GM12878 (cell line): ENCODE data around the gene ARSA. TPM values are rescaled to one million over a fixed set of nuclear protein-coding genes. Genes with fewer than 3 reads are reported as not detected.

Source experiments
- CBX3 ChIP-seq: fragments of 200-600 bp; sonication (generic); IDR thresholded peaks from 2 replicates; pipeline ENCODE4 v1.6.1; 2016; ENCODE audit warnings: low read depth, borderline replicate concordance
- CEBPB ChIP-seq, 2 experiments: fragments of 150-350 bp in 1 of 2; IDR thresholded peaks; 2 replicates each; pipeline ENCODE4 v1.6.1; 2012 to 2014; ENCODE audit warnings: low read depth in 2 of 2, low read length in 2 of 2, borderline replicate concordance in 1 of 2, inconsistent platforms in 1 of 2
- CREB1 ChIP-seq: IDR thresholded peaks from 2 replicates; pipeline ENCODE4 v1.6.1; 2012; ENCODE audit warnings: low read depth, mild to moderate bottlenecking, inconsistent platforms
- ESRRA ChIP-seq: IDR thresholded peaks from 2 replicates; pipeline ENCODE4 v1.6.1; 2012; ENCODE audit warnings: mild to moderate bottlenecking, low read length, improper control_type of control experiment
- EZH2 ChIP-seq: IDR thresholded peaks from 2 replicates; pipeline ENCODE4 v1.6.1; 2012; ENCODE audit warnings: low read depth, mild to moderate bottlenecking, control low read depth, inconsistent platforms, low read length, borderline replicate concordance; ENCODE audit not compliant: control insufficient read depth
- IKZF2 ChIP-seq, 2 experiments: fragments of 450-650 bp; IDR thresholded peaks; 2 replicates each; pipeline ENCODE4 v1.6.1; 2017; ENCODE audit warnings: mild to moderate bottlenecking in 2 of 2, moderate library complexity in 2 of 2
- IRF4 ChIP-seq: IDR thresholded peaks from 2 replicates; pipeline ENCODE4 v1.6.1; 2011; ENCODE audit warnings: low read depth, low read length
- KLF5 ChIP-seq: fragments of 450-650 bp; IDR thresholded peaks from 2 replicates; pipeline ENCODE4 v1.6.1; 2014; ENCODE audit warnings: mild to moderate bottlenecking; ENCODE audit not compliant: partially characterized antibody
- MXI1 ChIP-seq: fragments of 150-350 bp; IDR thresholded peaks from 2 replicates; pipeline ENCODE4 v1.6.1; 2011; ENCODE audit warnings: low read depth, mild to moderate bottlenecking, inconsistent platforms, low read length, improper control_type of control experiment
- NR2F1 ChIP-seq: fragments of 450-650 bp; conservative IDR thresholded peaks from 2 replicates; pipeline ENCODE4 v1.6.1; 2017; ENCODE audit warnings: mild to moderate bottlenecking
- PML ChIP-seq: IDR thresholded peaks from 2 replicates; pipeline ENCODE4 v1.6.1; 2012; ENCODE audit warnings: low read length, inconsistent platforms
- POLR2A ChIP-seq: IDR thresholded peaks from 2 replicates; pipeline ENCODE4 v1.6.1; 2011; ENCODE audit warnings: low read depth, mild to moderate bottlenecking, low read length
- RB1 ChIP-seq: fragments of 450-650 bp; formaldehyde crosslinking; IDR thresholded peaks from 2 replicates; pipeline ENCODE4 v1.6.1; 2017; ENCODE audit warnings: mild to moderate bottlenecking, borderline replicate concordance
- RCOR1 ChIP-seq: conservative IDR thresholded peaks from 2 replicates; pipeline ENCODE4 v1.6.1; 2012; ENCODE audit warnings: low read depth, low read length, improper control_type of control experiment
- RFX5 ChIP-seq: IDR thresholded peaks from 2 replicates; pipeline ENCODE4 v1.6.1; 2011; ENCODE audit warnings: low read depth, low read length, improper control_type of control experiment
- ZNF207 ChIP-seq: fragments of 450-650 bp; IDR thresholded peaks from 2 replicates; pipeline ENCODE4 v1.6.1; 2014; ENCODE audit warnings: antibody characterized with exemption, mild to moderate bottlenecking, borderline replicate concordance
- ZNF217 ChIP-seq: fragments of 450-650 bp; IDR thresholded peaks from 2 replicates; pipeline ENCODE4 v1.6.1; 2017; ENCODE audit warnings: antibody characterized with exemption, mild to moderate bottlenecking
- polyA plus RNA-seq, 11 experiments: library from polyadenylated mRNA; depleted of rRNA in 4 of 11; unstranded in 6 of 11; stranded (reverse) in 5 of 11; fragments of >200 nt; fragmentation: Nextera tagmentation in 4 of 11; fragmentation: Illumina TruSeq in 1 of 11; extraction: Ambion mirVana in 4 of 11; extraction: Trizol in 1 of 11; gene quantifications; 1 replicate in 1 of 11; 2 replicates in 10 of 11; pipeline versions ENCODE4 v1.2.1 to v1.2.3, GENCODE V29; 2011 to 2016; ENCODE audit warnings: inconsistent platforms in 2 of 11, missing spikeins in 2 of 11, low read depth in 1 of 11
- total RNA-seq, 4 experiments: library from RNA; depleted of rRNA in 3 of 4; stranded (reverse); fragments of >200 nt in 3 of 4; fragmentation: Illumina TruSeq in 1 of 4; extraction: Trizol in 1 of 4; gene quantifications; 2 replicates each; pipeline versions ENCODE4 v1.2.1 to v1.2.3, GENCODE V29; 2013 to 2021
- TF ChIP-seq, protein P1 (sequence below): fragments of 450-650 bp; IDR thresholded peaks from 2 replicates; pipeline ENCODE4 v1.6.1; 2017; ENCODE audit warnings: mild to moderate bottlenecking
- TF ChIP-seq, protein P2 (sequence below): fragments of 450-650 bp; formaldehyde crosslinking; IDR thresholded peaks from 2 replicates; pipeline ENCODE4 v1.4.0; 2020; ENCODE audit warnings: mild to moderate bottlenecking, moderate library complexity
- TF ChIP-seq, protein P3 (sequence below), 3 experiments: IDR thresholded peaks in 2 of 3; conservative IDR thresholded peaks in 1 of 3; 2 replicates each; pipeline ENCODE4 v1.5.1; 2011; ENCODE audit warnings: low read depth in 3 of 3, low read length in 3 of 3, mild to moderate bottlenecking in 3 of 3, control low read depth in 2 of 3, moderate library complexity in 2 of 3, inconsistent platforms in 1 of 3, mixed read lengths in 1 of 3; ENCODE audit not compliant: control insufficient read depth in 2 of 3, insufficient read depth in 1 of 3; ENCODE audit errors: extremely low read depth in 1 of 3
- TF ChIP-seq, protein P4 (sequence below): fragments of 450-650 bp; IDR thresholded peaks from 2 replicates; pipeline ENCODE4 v1.6.1; 2018; ENCODE audit warnings: mild to moderate bottlenecking, low read depth, moderate library complexity; ENCODE audit not compliant: partially characterized antibody

Gene ARSA
- total and polyA plus RNA-seq, 10 of the 15 experiments (the other 5 are each of a cell fraction or from before 2014, with no cell fraction given), result 0.39 to 26.3 (median 9.8) TPM

DNA sequence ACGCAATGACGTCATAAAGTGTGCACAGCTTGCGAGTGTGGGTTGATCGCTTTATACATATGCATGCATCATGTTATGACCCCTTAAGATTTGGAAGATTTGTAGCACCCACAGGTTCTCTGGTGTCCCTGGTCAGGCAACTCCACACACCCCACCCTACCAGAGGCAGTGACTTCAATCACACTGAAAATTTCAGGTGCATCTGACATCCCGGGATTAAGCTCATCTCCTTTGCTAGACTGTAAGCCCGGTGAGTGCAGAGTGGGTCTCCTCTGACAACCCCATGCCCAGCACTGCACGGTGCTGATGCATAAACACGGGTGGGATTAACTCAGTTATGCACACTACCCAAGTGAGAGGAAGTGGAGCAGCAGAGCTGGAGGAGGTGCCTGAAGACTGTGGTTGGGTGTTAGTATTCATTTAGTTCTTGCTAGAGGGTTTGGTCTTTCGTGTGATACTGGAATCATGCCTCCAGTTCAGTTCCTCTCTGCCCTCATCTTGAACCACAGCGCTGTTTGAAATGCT, 6.5 kb downstream of the ARSA start (continued):
- TF ChIP-seq KLF5 (no peak), ZNF207 (no peak), RB1 (no peak), IRF4 (0 out of 2 replicates have a peak, but pooled peaks have one; percentile 23), PML (no peak), EZH2 (no peak), IKZF2 (IDR thresholded peaks at IDR 0.05) (no peak), MXI1 (no peak), RCOR1 (no peak), ZNF217 (no peak), RFX5 (no peak), CBX3 (no peak), ESRRA (no peak), POLR2A (0 out of 2 replicates have a peak, but pooled peaks have one; percentile 33), CREB1 (no peak; the same call in 1 of the 2 replicates), NR2F1 (no peak), CEBPB (IDR thresholded peaks at IDR 0.05; ENCODE audit: borderline replicate concordance in 1 of 2, low read depth in 2 of 2, low read length in 2 of 2) (no peak)
- TF ChIP-seq, protein P1, sequence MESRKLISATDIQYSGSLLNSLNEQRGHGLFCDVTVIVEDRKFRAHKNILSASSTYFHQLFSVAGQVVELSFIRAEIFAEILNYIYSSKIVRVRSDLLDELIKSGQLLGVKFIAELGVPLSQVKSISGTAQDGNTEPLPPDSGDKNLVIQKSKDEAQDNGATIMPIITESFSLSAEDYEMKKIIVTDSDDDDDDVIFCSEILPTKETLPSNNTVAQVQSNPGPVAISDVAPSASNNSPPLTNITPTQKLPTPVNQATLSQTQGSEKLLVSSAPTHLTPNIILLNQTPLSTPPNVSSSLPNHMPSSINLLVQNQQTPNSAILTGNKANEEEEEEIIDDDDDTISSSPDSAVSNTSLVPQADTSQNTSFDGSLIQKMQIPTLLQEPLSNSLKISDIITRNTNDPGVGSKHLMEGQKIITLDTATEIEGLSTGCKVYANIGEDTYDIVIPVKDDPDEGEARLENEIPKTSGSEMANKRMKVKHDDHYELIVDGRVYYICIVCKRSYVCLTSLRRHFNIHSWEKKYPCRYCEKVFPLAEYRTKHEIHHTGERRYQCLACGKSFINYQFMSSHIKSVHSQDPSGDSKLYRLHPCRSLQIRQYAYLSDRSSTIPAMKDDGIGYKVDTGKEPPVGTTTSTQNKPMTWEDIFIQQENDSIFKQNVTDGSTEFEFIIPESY, result no peak
- TF ChIP-seq, protein P2, sequence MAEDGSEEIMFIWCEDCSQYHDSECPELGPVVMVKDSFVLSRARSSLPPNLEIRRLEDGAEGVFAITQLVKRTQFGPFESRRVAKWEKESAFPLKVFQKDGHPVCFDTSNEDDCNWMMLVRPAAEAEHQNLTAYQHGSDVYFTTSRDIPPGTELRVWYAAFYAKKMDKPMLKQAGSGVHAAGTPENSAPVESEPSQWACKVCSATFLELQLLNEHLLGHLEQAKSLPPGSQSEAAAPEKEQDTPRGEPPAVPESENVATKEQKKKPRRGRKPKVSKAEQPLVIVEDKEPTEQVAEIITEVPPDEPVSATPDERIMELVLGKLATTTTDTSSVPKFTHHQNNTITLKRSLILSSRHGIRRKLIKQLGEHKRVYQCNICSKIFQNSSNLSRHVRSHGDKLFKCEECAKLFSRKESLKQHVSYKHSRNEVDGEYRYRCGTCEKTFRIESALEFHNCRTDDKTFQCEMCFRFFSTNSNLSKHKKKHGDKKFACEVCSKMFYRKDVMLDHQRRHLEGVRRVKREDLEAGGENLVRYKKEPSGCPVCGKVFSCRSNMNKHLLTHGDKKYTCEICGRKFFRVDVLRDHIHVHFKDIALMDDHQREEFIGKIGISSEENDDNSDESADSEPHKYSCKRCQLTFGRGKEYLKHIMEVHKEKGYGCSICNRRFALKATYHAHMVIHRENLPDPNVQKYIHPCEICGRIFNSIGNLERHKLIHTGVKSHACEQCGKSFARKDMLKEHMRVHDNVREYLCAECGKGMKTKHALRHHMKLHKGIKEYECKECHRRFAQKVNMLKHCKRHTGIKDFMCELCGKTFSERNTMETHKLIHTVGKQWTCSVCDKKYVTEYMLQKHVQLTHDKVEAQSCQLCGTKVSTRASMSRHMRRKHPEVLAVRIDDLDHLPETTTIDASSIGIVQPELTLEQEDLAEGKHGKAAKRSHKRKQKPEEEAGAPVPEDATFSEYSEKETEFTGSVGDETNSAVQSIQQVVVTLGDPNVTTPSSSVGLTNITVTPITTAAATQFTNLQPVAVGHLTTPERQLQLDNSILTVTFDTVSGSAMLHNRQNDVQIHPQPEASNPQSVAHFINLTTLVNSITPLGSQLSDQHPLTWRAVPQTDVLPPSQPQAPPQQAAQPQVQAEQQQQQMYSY (CRISPR knock-in tag), result peak; percentile 79
- TF ChIP-seq, protein P3, sequence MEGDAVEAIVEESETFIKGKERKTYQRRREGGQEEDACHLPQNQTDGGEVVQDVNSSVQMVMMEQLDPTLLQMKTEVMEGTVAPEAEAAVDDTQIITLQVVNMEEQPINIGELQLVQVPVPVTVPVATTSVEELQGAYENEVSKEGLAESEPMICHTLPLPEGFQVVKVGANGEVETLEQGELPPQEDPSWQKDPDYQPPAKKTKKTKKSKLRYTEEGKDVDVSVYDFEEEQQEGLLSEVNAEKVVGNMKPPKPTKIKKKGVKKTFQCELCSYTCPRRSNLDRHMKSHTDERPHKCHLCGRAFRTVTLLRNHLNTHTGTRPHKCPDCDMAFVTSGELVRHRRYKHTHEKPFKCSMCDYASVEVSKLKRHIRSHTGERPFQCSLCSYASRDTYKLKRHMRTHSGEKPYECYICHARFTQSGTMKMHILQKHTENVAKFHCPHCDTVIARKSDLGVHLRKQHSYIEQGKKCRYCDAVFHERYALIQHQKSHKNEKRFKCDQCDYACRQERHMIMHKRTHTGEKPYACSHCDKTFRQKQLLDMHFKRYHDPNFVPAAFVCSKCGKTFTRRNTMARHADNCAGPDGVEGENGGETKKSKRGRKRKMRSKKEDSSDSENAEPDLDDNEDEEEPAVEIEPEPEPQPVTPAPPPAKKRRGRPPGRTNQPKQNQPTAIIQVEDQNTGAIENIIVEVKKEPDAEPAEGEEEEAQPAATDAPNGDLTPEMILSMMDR (IDR thresholded peaks at IDR 0.05 in 2 of 3, conservative IDR thresholded peaks at IDR 0.05 in 1 of 3; ENCODE audit: control insufficient read depth in 2 of 3, extremely low read depth in 1 of 3, insufficient read depth in 1 of 3, low read depth in 3 of 3, low read length in 3 of 3), result no peak
- TF ChIP-seq, protein P4, sequence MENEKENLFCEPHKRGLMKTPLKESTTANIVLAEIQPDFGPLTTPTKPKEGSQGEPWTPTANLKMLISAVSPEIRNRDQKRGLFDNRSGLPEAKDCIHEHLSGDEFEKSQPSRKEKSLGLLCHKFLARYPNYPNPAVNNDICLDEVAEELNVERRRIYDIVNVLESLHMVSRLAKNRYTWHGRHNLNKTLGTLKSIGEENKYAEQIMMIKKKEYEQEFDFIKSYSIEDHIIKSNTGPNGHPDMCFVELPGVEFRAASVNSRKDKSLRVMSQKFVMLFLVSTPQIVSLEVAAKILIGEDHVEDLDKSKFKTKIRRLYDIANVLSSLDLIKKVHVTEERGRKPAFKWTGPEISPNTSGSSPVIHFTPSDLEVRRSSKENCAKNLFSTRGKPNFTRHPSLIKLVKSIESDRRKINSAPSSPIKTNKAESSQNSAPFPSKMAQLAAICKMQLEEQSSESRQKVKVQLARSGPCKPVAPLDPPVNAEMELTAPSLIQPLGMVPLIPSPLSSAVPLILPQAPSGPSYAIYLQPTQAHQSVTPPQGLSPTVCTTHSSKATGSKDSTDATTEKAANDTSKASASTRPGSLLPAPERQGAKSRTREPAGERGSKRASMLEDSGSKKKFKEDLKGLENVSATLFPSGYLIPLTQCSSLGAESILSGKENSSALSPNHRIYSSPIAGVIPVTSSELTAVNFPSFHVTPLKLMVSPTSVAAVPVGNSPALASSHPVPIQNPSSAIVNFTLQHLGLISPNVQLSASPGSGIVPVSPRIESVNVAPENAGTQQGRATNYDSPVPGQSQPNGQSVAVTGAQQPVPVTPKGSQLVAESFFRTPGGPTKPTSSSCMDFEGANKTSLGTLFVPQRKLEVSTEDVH, result no peak
